K562 (cell line): Measurements from ENCODE around the gene RBPJL. TPM values are rescaled to one million over a fixed set of nuclear protein-coding genes. Genes with fewer than 3 reads are reported as not detected.
A peak's percentile ranks its signal among the peaks of the same experiment; 100 is the strongest.

ENCODE experiments used
- BHLHE40 ChIP-seq: IDR thresholded peaks from 2 replicates; pipeline ENCODE4 v1.6.1; 2011; ENCODE audit warnings: low read length, improper control_type of control experiment
- CBX5 ChIP-seq: IDR thresholded peaks from 2 replicates; pipeline ENCODE4 v1.6.1; 2014; ENCODE audit warnings: low read depth, borderline replicate concordance
- CEBPB ChIP-seq: fragments of 450-650 bp; IDR thresholded peaks from 2 replicates; pipeline ENCODE4 v1.6.1; 2016; ENCODE audit warnings: missing genetic modification characterization, missing compliant biosample characterization
- DMBX1 ChIP-seq: fragments of 250-450 bp; sonication (Bioruptor Pico); IDR thresholded peaks from 2 replicates; pipeline ENCODE4 v1.8.0; 2022; ENCODE audit warnings: inconsistent platforms, mild to moderate bottlenecking, moderate library complexity, borderline replicate concordance
- FOXJ2 ChIP-seq: fragments of 200-800 bp; sonication (Bioruptor generic); IDR thresholded peaks from 2 replicates; pipeline ENCODE4 v1.6.1; 2016; ENCODE audit warnings: missing genetic modification characterization, missing compliant biosample characterization
- HDAC2 ChIP-seq: fragments of 450-650 bp; IDR thresholded peaks from 2 replicates; pipeline ENCODE4 v1.6.1; 2016; ENCODE audit warnings: mild to moderate bottlenecking
- L3MBTL2 ChIP-seq: fragments of 450-650 bp; IDR thresholded peaks from 2 replicates; pipeline ENCODE4 v1.6.1; 2016; ENCODE audit warnings: mild to moderate bottlenecking, moderate library complexity
- MIER1 ChIP-seq: fragments of 450-650 bp; IDR thresholded peaks from 2 replicates; pipeline ENCODE4 v1.6.1; 2016; ENCODE audit warnings: antibody characterized with exemption, mild to moderate bottlenecking, low read depth
- NFE2L1 ChIP-seq: fragments of 450-650 bp; IDR thresholded peaks from 2 replicates; pipeline ENCODE4 v1.6.1; 2016; ENCODE audit warnings: missing genetic modification characterization, low read depth, mild to moderate bottlenecking, missing compliant biosample characterization, moderate library complexity, borderline replicate concordance
- RFX7 ChIP-seq: fragments of 250-450 bp; sonication (Bioruptor Pico); IDR thresholded peaks from 2 replicates; pipeline ENCODE4 v1.5.1; 2021; ENCODE audit warnings: mild to moderate bottlenecking
- SAP30 ChIP-seq: fragments of 200-600 bp; sonication (generic); IDR thresholded peaks from 2 replicates; pipeline ENCODE4 v1.6.1; 2012; ENCODE audit warnings: borderline replicate concordance, low read depth, mild to moderate bottlenecking, moderate library complexity, low read length, control low read depth, inconsistent platforms; ENCODE audit not compliant: insufficient read depth, poor library complexity, severe bottlenecking
- SMARCA4 ChIP-seq: fragments of 450-650 bp; IDR thresholded peaks from 2 replicates; pipeline ENCODE4 v1.6.1; 2016
- SP2 ChIP-seq: IDR thresholded peaks from 2 replicates; pipeline ENCODE4 v1.6.1; 2011; ENCODE audit warnings: mild to moderate bottlenecking, low read depth, low read length, moderate library complexity; ENCODE audit not compliant: poor library complexity, severe bottlenecking; ENCODE audit errors: extremely low read depth
- SRSF7 ChIP-seq: fragments of 200-400 bp; formaldehyde crosslinking; optimal IDR thresholded peaks from 2 replicates; pipeline ENCODE3; 2017; ENCODE audit warnings: mild to moderate bottlenecking, low read depth, low read length
- U2AF2 ChIP-seq: fragments of 200-400 bp; formaldehyde crosslinking; optimal IDR thresholded peaks from 2 replicates; pipeline ENCODE3; 2017; ENCODE audit warnings: low read depth, mild to moderate bottlenecking, low read length
- ZNF239 ChIP-seq: fragments of 250-450 bp; sonication (Bioruptor Pico); IDR thresholded peaks from 2 replicates; pipeline ENCODE4 v1.4.0; 2020; ENCODE audit warnings: mild to moderate bottlenecking
- ZNF282 ChIP-seq: sonication (generic); formaldehyde crosslinking; IDR thresholded peaks from 2 replicates; pipeline ENCODE4 v1.8.1; 2023; ENCODE audit warnings: missing genetic modification reagents
- ZNF583 ChIP-seq: fragments of 250-450 bp; sonication (Bioruptor Pico); IDR thresholded peaks from 2 replicates; pipeline ENCODE4 v1.4.0; 2020
- polyA plus RNA-seq, 8 experiments: library from polyadenylated mRNA; depleted of rRNA in 4 of 8; stranded (reverse) in 5 of 8; unstranded in 3 of 8; fragments of >200 nt; fragmentation: Nextera tagmentation in 2 of 8; fragmentation: Illumina TruSeq in 1 of 8; extraction: Ambion mirVana in 2 of 8; extraction: Trizol in 1 of 8; gene quantifications; 2 replicates each; pipeline versions ENCODE4 v1.2.1 to v1.2.3, GENCODE V29; 2011 to 2014; ENCODE audit warnings: inconsistent platforms in 1 of 8, missing spikeins in 1 of 8
- total RNA-seq, 7 experiments: library from RNA; depleted of rRNA in 6 of 7; stranded (reverse); fragments of >200 nt in 6 of 7; fragmentation: Illumina TruSeq in 2 of 7; extraction: Trizol in 2 of 7; gene quantifications; 2 replicates each; pipeline versions ENCODE4 v1.2.1 to v1.2.3, GENCODE V29; 2011 to 2021; ENCODE audit warnings: low replicate concordance in 1 of 7
- TF ChIP-seq, protein P1 (sequence below), 2 experiments: fragments of 200-800 bp in 1 of 2; sonication (Bioruptor generic) in 1 of 2; sonication (generic) in 1 of 2; formaldehyde crosslinking in 1 of 2; IDR thresholded peaks in 1 of 2; conservative IDR thresholded peaks in 1 of 2; 2 replicates each; pipeline versions ENCODE4 v1.5.0 to v1.6.1; 2016 to 2020; ENCODE audit warnings: missing compliant biosample characterization in 1 of 2, missing genetic modification characterization in 1 of 2, missing genetic modification reagents in 1 of 2
- TF ChIP-seq, protein P2 (sequence below), 2 experiments: fragments of 450-650 bp in 1 of 2; sonication (generic) in 1 of 2; formaldehyde crosslinking in 1 of 2; IDR thresholded peaks in 1 of 2; conservative IDR thresholded peaks in 1 of 2; 2 replicates each; pipeline versions ENCODE4 v1.6.1 to v1.8.1; 2016 to 2023; ENCODE audit warnings: mild to moderate bottlenecking in 2 of 2, moderate library complexity in 2 of 2, inconsistent platforms in 1 of 2, missing genetic modification reagents in 1 of 2
- TF ChIP-seq, protein P3 (sequence below): fragments of 250-450 bp; sonication (Bioruptor Pico); IDR thresholded peaks from 2 replicates; pipeline ENCODE4 v1.4.0; 2020

Gene RBPJL
- total and polyA plus RNA-seq, 9 of the 15 experiments (the other 6 are each of a cell fraction or from before 2014, with no cell fraction given): not detected

DNA sequence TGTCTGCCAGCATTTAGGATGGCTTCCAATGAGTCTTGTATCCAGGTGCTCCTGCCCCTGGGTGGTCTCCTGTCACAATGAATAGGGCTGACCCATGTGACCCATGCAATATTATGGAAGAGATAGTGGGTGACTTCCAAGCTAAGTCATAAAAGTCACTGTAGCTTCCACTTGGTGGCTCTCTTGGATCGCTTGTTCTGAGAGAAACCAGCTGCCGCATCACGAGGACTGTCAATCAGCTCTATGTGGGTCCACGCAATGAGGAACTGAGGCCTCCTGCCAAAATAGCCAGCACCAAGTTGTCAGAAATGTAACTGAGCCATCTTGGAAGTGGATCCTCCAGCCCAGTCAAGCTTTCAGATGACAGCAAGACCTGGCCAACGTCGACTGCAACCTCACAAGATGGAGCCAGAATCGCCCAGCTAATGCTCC lies 16.3 kb downstream of the RBPJL start (continued):
- TF ChIP-seq FOXJ2 (peak; percentile 53; the same call in 1 of the 2 replicates), CBX5 (no peak), BHLHE40 (peak; percentile 57), MIER1 (no peak), ZNF282 (CRISPR knock-in tag) (no peak), SAP30 (no peak), HDAC2 (no peak), SRSF7 (no peak), L3MBTL2 (peak; percentile 76), SMARCA4 (0 out of 2 replicates have a peak, but pooled peaks have one; percentile 34), ZNF583 (peak; percentile 69; the same call in 1 of the 2 replicates), RFX7 (no peak), CEBPB (tag) (0 out of 2 replicates have a peak, but pooled peaks have one; percentile 8), ZNF239 (CRISPR knock-in tag) (0 out of 2 replicates have a peak, but pooled peaks have one; percentile 42), SP2 (no peak), NFE2L1 (no peak), U2AF2 (no peak), DMBX1 (CRISPR knock-in tag) (peak; percentile 56; the same call in 1 of the 2 replicates)
- TF ChIP-seq, protein P1, sequence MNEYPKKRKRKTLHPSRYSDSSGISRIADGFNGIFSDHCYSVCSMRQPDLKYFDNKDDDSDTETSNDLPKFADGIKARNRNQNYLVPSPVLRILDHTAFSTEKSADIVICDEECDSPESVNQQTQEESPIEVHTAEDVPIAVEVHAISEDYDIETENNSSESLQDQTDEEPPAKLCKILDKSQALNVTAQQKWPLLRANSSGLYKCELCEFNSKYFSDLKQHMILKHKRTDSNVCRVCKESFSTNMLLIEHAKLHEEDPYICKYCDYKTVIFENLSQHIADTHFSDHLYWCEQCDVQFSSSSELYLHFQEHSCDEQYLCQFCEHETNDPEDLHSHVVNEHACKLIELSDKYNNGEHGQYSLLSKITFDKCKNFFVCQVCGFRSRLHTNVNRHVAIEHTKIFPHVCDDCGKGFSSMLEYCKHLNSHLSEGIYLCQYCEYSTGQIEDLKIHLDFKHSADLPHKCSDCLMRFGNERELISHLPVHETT (CRISPR knock-in tag; conservative IDR thresholded peaks at IDR 0.05 in 1 of 2, IDR thresholded peaks at IDR 0.05 in 1 of 2): peak in 1 of 2 experiments; percentile 46; a peak in 1 of 4 replicates
- TF ChIP-seq, protein P2, sequence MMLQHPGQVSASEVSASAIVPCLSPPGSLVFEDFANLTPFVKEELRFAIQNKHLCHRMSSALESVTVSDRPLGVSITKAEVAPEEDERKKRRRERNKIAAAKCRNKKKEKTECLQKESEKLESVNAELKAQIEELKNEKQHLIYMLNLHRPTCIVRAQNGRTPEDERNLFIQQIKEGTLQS (IDR thresholded peaks at IDR 0.05): no peak
- TF ChIP-seq, protein P2 (CRISPR knock-in tag; conservative IDR thresholded peaks at IDR 0.05): no peak
- TF ChIP-seq, protein P3, sequence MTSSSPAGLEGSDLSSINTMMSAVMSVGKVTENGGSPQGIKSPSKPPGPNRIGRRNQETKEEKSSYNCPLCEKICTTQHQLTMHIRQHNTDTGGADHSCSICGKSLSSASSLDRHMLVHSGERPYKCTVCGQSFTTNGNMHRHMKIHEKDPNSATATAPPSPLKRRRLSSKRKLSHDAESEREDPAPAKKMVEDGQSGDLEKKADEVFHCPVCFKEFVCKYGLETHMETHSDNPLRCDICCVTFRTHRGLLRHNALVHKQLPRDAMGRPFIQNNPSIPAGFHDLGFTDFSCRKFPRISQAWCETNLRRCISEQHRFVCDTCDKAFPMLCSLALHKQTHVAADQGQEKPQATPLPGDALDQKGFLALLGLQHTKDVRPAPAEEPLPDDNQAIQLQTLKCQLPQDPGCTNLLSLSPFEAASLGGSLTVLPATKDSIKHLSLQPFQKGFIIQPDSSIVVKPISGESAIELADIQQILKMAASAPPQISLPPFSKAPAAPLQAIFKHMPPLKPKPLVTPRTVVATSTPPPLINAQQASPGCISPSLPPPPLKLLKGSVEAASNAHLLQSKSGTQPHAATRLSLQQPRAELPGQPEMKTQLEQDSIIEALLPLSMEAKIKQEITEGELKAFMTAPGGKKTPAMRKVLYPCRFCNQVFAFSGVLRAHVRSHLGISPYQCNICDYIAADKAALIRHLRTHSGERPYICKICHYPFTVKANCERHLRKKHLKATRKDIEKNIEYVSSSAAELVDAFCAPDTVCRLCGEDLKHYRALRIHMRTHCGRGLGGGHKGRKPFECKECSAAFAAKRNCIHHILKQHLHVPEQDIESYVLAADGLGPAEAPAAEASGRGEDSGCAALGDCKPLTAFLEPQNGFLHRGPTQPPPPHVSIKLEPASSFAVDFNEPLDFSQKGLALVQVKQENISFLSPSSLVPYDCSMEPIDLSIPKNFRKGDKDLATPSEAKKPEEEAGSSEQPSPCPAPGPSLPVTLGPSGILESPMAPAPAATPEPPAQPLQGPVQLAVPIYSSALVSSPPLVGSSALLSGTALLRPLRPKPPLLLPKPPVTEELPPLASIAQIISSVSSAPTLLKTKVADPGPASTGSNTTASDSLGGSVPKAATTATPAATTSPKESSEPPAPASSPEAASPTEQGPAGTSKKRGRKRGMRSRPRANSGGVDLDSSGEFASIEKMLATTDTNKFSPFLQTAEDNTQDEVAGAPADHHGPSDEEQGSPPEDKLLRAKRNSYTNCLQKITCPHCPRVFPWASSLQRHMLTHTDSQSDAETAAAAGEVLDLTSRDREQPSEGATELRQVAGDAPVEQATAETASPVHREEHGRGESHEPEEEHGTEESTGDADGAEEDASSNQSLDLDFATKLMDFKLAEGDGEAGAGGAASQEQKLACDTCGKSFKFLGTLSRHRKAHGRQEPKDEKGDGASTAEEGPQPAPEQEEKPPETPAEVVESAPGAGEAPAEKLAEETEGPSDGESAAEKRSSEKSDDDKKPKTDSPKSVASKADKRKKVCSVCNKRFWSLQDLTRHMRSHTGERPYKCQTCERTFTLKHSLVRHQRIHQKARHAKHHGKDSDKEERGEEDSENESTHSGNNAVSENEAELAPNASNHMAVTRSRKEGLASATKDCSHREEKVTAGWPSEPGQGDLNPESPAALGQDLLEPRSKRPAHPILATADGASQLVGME (CRISPR knock-in tag): peak; percentile 59; the same call in 1 of the 2 replicates
